HG03175 (cell line): ENCODE data around the gene FARP2.
"Not testable (repeated sequence)": the region's sequence is repeated elsewhere in the genome, so short reads cannot be mapped to it uniquely, and the experiment has no call there.

Experiments used
- ATAC-seq: cut with Tn5 transposase; IDR thresholded peaks from one replicate; pipeline ENCODE4 v1.9.1; 2021; ENCODE audit warnings: mild to moderate bottlenecking, moderate library complexity; ENCODE audit not compliant: unreplicated experiment

The FARP2 gene, protein sequence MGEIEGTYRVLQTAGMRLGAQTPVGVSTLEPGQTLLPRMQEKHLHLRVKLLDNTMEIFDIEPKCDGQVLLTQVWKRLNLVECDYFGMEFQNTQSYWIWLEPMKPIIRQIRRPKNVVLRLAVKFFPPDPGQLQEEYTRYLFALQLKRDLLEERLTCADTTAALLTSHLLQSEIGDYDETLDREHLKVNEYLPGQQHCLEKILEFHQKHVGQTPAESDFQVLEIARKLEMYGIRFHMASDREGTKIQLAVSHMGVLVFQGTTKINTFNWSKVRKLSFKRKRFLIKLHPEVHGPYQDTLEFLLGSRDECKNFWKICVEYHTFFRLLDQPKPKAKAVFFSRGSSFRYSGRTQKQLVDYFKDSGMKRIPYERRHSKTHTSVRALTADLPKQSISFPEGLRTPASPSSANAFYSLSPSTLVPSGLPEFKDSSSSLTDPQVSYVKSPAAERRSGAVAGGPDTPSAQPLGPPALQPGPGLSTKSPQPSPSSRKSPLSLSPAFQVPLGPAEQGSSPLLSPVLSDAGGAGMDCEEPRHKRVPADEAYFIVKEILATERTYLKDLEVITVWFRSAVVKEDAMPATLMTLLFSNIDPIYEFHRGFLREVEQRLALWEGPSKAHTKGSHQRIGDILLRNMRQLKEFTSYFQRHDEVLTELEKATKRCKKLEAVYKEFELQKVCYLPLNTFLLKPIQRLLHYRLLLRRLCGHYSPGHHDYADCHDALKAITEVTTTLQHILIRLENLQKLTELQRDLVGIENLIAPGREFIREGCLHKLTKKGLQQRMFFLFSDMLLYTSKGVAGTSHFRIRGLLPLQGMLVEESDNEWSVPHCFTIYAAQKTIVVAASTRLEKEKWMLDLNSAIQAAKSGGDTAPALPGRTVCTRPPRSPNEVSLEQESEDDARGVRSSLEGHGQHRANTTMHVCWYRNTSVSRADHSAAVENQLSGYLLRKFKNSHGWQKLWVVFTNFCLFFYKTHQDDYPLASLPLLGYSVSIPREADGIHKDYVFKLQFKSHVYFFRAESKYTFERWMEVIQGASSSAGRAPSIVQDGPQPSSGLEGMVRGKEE

DNA sequence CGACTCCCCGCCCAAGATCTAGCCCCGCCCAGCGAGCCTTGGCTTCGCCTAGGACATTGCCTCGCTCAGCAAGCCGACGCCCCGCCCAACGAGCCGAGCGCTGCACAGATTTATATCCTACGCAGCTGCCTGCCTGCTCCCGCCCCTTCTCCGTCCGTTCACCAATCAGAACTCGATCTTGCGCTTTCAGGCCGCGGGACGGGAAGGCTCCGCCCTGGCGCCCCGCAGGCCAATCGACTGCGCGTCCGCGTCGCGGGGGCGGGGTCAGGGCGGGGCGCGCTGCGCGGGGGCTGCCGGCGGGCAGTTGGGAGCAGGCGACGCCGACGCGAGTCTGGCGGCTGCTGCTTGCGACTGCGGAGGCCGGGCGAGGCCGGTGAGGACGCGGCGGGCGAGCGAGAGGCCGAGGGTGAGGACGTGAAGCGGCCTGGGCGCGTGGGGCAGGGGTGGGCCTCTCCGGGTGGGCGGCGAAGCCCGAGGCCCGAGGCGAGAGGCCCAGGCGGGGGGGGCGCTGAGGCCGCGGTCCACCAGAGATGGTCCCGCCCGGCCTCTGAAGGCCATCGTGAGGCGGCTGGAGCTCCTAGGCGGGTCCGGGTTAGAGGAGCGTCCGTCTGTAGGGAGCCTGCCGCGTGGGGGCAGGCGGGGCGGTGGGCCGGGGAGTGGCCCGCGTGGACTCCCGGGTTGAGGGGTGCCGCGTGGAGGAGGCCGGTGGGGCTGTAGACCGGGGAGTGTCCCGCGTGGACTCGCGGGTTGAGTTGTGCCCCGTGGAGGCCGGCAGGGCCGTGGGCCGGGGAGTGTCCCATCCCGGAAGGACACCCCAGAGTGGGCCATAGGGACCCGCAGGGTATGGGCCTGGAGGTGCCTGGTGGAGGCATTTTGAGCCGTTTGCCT lies at the start of gene FARP2:
Gene FARP2, plus strand, starts transcription at position 303 of the 888 bp plus-strand sequence. CDS start 16,823 bp downstream, outside the sequence.
- ATAC-seq = peak; percentile 85

DNA sequence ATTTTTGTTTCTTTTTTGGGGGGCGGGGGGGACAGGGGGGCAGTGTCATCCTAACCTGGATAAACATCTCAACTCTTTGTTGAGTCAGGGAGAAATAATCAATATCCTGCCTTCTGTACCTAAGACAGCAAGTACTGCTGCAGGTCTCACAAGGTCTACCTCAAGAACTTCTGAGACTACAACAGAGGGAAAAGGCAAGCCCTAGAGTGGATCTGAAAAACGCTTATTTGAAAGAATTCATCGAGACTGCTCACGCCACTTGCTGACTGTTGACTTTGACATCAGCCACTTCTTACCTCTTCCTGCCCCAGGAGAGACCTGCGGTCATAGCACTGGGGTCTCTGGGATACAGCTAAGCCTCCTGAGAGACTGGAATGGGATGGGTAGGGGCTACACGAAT lies 49.0 kb upstream of the FARP2 start:
- no peak for ATAC-seq

DNA sequence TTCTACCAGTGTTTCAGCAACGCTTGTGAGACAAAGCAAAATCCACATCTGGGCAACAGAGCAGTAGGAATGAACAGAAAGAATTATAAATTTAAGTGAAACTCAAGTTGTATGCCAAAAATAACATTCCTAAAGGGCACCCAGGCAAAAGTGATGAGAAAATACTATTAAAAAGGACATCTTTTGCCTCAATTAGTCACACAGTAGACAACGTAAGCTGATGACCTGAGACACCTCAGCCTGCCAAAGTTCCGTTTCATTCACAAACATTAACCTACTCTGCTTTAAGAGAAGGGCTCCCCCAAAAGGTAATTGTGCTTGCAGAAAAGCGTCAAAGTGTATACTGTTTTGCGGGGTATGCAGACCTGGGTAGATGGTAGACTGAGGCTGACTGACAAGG lies 47.8 kb upstream of the FARP2 start:
- ATAC-seq = no peak

DNA sequence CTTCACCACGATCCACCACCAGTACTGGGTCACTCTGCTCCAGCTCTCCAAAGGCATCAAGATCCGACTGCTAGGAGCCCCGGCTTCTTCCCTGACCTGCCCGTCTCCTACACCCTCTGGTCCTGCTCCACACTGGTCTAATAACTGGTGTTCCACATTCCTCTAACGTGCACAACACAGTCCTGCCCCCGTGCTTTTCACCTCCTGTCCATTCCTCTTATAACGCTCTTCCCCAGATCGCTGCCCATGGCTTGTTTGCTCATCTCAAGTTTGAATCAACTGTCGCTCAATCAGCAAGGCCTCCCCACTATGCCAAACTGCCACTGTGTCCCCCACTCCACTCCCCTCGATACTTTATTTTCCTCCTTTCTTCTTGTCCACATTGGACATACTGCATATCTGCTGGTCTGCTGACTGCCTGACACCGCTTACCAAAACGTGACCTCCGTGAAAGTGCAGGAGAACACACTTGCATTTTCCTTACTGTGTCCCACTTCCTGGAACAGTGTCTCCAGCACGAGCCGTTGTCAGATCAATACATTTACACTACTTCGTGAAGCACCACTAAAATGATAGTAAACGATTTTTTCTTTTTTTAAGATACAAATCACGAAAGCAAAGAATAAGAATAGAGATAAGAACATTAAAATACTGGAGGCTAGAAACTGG lies 47.1 kb upstream of the FARP2 start:
- no peak for ATAC-seq

DNA sequence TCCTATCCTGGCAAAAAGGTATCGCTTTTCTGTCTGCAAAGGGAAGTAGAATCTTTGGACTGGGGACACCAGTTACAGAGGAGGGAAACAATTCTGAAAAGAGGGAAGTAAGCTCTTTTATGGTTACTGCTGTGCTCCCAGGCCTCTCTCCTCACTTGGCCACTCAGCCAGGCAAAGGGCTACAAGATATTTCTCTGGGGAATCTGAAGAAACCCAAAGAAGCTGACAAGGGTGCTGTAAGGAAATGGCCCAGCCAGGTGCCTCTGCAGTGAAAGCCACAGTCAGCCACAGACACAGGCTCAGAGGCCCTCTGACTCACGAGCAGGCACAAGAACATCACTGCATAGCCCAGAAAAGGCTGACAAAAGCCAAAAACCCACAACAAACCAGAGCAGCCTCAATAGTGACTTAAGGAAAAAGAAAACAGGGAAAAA lies 46.4 kb upstream of the FARP2 start:
- peak; percentile 46 for ATAC-seq

DNA sequence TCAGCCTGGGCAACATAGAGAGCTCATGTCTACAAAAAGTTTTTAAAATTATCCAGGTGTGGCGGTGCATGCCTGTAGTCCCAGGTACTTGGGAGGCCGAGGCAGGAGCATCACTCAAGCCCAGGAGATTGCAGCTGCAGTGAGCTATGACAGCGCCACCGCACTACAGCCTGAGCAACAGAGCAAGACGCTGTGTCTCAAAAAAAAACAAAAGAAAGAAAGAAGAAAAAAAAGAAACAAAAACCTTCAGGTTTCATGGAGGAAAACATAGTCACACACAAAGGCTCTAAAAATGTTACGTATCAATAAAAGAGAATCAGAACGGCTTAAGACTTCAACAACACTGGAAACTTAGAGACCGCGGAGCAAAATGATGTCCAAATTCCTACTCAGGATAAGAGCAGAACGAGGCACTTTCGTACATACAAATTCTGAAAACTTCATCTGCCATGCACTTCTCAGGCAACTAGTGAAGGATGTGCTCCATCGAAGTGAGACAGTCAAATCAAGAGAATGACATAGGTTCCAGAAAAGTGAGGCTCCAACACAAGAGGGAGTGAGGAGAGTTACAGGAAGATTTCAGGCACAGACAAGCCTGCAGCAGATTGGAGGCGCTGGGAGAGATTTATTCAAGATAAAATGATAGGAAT lies 45.0 kb upstream of the FARP2 start:
- ATAC-seq = no peak

DNA sequence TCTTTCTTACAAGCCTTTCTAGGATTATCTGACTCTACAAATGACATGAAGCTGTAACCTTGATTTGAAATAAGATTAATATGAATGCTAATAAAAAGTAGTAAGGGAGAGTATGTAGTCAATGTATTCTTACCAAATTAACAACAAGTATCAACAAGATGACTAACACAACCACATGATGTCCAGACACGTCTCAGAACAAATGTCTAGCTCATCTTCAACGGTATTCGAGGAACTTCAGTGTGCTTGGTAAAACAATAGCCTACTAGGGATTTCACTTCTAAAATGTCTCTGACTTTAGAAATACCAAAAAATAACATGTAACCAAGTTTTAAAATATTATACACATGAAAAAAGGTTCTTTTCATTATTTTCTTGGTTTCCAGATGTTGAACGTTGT lies 44.0 kb upstream of the FARP2 start:
- ATAC-seq = no peak

DNA sequence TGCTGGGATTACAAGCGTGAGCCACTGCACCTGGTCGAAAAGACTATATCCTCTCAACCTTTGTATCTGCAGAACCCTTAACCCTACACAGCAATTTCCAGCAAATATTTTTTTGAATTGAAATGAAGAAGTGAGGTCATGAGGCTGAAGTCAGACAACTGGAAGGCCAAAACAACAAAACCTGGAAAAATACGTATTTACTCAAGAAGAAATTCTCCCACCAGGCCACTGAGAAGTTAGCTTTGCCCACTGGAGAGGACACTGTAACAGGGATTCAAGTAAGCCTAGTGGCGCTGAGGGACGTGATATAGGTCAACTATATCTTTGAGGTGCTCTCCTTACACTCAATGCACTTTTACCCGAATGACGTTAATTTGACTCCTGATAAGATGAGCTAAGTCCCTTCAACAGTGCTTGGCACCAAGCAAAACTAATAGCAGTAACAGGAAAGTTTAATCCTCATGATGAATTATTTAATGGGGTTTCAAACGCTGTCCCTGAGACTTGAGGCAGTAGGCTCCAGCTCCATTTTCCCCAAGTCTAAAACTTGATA lies 42.5 kb upstream of the FARP2 start:
- no peak for ATAC-seq

DNA sequence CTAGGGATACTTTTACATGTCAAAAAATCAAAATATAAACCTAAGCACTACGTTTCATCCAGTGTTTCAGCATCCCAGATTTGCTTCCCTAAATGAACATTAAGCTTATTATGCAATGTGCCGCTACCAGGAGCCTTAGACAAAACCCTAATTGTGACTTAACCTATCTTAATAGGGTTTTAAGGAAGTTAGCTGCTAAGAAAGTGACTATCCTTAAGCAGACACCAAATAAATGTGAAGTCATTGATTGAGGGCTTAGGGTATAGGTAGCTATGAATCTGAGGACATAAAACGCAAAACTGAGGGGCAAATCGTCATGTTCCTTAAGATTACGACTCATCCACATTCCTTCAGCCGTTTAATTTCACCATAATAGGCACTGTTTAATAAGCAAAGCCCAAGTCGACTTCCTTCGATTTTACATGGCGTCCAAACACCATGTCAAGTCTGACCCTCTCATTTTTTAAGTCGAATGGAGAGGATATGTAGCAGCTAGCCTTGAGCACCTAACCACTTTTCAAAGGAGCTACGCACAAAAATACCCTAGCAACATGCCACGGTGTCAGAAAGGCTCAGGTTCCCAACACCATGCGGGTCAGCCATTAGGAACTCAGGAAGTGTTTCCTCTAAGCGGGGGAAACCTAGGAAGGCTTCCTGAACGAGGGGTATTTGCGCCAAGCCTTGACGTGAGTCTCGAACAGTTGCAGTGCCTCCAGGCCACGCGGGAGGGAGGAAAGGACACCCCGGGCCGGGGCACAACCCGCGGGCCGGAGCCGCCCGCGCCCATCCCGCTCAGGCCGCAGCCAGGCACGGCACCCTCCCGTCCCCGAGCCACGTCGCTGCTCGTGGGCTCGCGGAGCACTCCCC lies 41.6 kb upstream of the FARP2 start:
- no peak for ATAC-seq

DNA sequence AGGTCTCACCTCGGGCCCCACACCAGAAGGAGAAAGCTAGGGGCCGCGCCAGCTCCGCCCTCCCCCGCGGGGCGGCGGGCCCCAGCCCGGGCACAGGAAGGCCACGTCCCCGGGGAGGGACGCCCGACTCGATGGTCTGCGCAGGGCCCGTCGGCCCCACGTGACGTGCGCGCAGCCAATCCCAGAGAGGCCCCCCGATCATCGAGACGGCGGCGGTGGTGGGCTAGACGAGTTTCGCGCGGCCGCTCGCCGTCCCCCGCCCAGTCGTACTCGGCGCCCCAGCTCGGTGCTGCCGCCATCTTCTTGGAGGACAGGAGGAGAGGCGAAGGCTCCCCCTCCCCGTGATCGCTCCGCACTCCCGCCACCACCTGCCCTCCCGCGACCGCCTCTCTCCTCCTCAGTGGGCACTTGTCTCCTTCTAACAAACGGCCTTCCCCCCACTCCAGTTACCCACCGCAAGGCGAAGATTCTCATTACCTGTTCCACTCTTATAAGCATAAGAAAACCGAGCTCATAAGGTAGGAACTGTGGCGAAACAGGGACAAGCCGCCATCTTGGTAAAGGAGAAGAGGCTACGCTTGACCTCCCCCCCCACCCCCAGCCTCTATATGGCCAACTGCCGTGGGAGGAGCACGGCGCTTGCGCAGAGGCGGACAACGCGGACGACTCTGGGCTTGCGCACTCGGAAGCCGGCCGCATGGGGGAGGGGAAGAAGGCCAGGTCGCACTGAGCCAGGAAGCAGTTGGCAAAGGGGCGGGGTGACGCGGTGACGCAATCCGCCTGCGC lies 40.8 kb upstream of the FARP2 start, which contains the start of gene HDLBP:
Gene HDLBP, minus strand, starts transcription at position 580 of the 786 bp plus-strand sequence. CDS start 48,803 bp downstream, outside the sequence.
- ATAC-seq = peak; percentile 71

DNA sequence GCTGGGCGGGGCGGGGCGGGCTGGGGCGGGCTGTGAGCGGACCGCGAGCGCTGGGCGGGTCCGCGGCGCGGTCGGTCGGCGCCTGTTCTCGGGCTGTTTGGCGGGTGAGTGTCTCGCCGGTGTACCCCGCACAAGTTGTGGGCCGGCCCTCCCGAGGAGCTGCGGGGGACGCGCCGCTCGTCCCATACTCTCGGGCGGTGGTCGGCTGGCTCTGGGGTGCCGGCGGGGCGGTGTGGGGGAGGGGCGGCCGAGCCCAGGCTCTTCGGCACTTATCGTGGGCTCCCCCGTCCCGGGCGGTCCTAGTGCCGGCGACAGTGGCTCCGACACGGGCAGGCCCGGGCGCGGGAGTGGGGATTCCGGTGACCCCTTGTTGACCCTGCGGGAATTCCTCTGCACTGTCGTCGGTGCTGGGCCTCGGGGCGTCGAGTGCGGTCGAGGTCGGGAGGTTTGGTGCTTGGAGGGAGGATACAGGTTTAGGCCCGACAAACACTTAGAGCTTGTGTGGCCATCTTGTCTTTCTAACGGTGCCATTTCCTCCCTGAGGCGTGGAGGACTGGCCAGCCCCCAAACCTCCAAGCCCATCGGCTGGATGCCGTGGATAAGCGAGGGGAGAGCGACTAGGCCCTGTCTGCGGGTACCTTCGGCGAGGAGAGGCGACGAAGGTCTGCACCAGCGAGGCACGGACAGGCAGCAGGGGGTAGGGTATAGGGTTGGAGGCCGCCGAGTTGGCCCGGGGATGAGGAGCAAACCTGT lies 40.0 kb upstream of the FARP2 start, which contains the start of gene SEPTIN2:
Gene SEPTIN2, plus strand, starts transcription at position 47 of the 753 bp plus-strand sequence. CDS start 8,308 bp downstream, outside the sequence.
- ATAC-seq = peak; percentile 44

DNA sequence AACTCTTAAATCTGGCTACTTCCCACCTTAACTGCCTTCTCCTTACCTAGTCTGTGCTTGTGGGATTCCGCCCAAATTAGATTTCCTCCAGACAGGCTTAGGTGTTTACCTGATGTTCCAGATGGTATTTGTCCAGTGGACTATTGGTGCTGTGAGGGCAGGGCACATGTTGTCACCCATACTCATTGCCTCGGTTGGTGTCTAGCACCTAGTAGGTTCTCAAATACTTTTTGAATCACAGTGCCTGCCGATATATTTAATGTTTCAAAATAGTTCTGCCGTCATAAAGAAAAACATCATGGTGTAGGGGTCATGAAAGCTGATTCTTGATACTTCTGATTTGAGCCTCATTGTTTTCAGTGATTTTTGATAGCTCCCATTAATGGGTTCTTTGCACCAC lies 39.3 kb upstream of the FARP2 start:
- no peak for ATAC-seq

DNA sequence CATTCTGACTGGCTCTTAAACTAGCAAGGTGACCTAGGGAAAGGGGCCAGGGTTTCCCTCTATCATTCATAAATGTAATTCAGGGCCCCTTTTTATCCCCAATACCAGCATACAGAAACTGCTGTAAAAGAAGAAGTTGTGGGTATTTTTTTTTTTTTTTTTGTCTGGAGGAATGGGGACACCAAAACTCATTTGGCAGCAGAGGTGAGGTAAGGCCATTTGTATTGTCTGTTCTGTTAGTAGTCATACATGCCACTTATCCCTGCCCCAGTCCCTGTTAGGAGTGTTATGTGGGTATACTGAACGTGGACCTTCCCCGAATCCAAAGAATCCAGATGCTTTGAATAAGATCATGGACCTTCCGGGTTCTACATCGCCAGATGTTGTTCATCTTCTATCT lies 38.7 kb upstream of the FARP2 start:
- ATAC-seq = no peak

DNA sequence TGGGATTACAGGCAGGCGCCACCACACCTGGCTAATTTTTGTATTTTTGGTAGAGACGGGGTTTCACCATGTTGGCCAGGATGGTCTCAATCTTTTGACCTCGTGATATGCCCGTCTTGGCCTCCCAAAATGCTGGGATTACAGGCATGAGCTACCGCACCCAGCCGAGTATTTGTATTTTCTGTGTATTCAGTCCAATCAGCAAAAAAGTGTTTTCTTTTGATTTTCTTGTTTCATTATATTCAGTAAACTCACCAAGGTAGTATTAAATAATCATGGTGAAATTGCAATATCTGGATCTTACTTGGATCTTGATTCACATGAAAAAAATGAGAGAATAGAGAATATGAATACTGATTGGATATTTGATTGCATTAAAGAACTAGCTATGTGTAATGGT lies 37.3 kb upstream of the FARP2 start:
- not testable (repeated sequence) for ATAC-seq

DNA sequence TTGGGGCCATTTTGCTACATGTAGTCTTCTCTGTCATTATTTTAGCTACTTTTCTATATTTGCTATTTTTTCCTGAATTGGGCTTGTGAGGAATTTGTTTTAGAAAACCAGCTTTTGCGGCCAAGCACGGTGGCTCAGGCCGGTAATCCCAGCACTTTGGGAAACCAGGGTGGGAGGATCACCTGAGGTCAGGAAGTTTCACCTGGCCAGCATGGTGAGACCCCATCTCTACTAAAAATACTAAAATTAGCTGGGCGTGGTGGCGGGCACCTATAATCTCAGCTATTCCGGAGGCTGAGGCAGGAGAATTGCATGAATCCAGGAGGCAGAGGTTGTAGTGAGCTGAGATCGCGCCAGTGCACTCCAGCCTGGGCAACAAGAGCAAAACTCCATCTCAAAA lies 35.7 kb upstream of the FARP2 start:
- ATAC-seq = no peak

DNA sequence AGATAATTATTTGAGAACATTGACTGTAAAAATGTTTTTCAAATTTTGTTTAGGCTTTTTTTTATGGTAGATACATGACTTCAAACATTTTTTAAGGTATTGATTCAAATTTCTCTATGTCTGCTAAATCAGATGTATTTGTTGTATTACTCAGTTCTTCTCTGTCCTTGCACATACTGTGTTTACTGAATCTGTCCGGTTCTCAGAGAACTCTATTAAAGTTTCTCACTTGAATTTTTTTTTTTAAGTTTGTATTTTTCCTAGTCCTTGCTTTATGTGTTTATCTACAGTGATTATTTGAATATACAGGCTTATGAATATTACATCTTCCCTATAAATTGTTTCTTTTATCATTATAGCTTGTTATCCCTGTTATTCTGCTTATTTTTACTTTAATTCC lies 35.1 kb upstream of the FARP2 start:
- ATAC-seq = no peak
